Stimulated activated CD4-positive, alpha-beta T cell treated with anti-CD3 and anti-CD28 coated beads, Interleukin-1b, Interleukin-23, amount 100 ng/mL, for 24 hours (primary cell): Measurements from ENCODE around the gene PTPRT.

ENCODE experiments used
- DNase-seq, 4 experiments: peaks; one replicate each; pipeline ENCODE4 v3.0.0-alpha.2; 2020; ENCODE audit warnings: low read depth in 4 of 4, low spot score in 1 of 4

Gene PTPRT

DNA sequence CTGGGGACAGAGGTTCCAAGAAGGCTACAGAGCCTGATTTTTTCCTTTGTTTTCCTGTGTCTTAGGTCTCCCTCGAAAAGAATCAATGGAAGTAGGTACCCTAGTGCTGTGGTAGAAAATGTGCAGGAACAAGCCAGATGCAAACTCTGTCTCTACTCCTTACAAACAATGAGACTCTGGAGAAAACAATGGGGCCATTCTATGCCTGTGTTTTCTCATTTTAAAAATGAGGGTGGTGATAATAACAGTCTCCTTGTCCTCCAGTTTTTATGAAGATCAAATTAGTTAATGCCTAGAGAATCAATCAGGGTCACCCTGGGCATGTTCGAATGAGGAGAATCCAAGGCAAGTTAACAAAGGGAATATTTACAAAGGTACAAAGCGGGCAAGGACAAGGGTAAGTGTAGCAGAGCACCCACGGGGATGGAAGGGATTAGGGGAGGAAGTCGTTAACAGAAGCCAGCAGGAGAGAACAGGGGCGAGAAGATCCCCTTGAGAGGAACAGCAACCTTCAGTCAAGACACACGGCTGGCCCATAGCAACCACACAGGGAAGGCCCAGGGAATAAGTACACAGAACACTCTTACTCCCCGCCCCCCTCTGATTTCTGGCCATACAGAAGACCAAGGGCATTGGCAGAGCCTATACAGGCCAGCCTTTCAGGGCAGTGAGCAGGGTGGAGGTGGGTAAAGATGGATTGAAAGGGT is 342.8 kb downstream of the PTPRT start:
- no peak for DNase-seq

- DNase-seq = no peak
Measured at GRCh38 chr20:42844751-42845150, 345.0 kb downstream of the PTPRT start.

GRCh38 chr20:42837456-42837855 is 352.2 kb downstream of the PTPRT start:
- no peak for DNase-seq

- no peak for DNase-seq
Measured at GRCh38 chr20:42836339-42836738, 353.4 kb downstream of the PTPRT start.

- DNase-seq = no peak
Measured at GRCh38 chr20:42807876-42808275, 381.8 kb downstream of the PTPRT start.

GRCh38 chr20:42795111-42795695 is 394.5 kb downstream of the PTPRT start:
- no peak for DNase-seq

DNA sequence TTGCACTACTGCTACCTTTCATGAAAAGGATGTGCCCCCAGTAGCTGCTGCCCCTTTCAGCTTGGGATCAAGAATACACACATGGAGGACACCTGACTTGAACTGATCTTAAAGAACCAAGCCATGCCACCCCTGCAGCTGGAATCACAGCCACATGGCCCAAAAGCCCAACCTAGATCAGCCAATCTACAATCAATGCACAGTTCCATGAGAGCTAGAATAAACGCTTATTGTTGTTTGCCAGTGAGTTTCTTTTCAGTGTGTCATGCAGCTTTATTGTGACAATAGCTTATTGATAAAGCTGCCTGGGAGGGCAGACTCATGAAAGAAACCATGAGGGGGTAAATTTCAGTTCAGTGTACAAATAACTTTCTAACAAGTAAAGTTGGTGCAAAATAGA is 397.7 kb downstream of the PTPRT start:
- no peak for DNase-seq

- no peak for DNase-seq
Measured at GRCh38 chr20:42790111-42790510, 399.6 kb downstream of the PTPRT start.

GRCh38 chr20:42788707-42789106 is 401.0 kb downstream of the PTPRT start:
- DNase-seq = no peak

DNA sequence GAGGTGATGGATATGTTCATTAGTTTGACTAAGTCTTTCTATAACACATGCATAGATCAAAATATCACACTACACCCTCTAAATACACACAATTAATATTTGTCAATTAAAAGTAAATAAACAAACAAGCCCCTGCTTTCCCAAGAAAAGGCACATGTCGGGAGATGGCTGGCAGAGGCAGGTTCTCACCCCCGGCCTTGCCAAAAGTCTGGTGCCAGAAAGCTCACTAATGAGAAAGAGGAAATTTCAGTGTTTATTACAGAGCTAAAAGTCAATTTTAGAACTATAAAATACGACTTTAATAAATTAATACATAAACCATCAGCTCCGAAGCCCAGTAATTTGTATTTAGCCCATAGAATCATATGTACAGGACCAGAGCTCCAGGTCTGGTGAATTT is 404.7 kb downstream of the PTPRT start:
- DNase-seq = no peak

- no peak for DNase-seq
Measured at GRCh38 chr20:42779216-42779615, 410.5 kb downstream of the PTPRT start.

GRCh38 chr20:42775866-42776265 is 413.8 kb downstream of the PTPRT start:
- no peak for DNase-seq

- DNase-seq = no peak
Measured at GRCh38 chr20:42775037-42775436, 414.7 kb downstream of the PTPRT start.

DNA sequence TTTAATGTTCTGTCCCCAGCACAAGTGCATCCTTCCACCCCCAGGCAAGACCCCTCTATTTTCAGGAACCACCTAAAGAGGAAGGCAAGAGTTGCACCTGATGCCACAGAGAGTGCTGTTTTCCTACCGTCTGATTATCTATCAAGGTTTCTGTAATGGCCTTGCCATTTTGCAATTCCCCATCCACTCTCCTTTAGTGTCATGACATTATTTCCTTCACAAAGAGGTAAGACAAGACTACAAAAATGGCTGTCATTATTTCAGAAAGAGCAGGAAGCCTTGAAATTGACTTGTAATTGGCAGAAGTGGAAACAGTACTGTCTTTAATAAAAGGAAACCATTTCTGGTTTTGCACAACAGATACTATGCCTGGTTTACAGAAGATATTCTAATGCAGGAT is 426.7 kb downstream of the PTPRT start:
- DNase-seq = no peak

DNA sequence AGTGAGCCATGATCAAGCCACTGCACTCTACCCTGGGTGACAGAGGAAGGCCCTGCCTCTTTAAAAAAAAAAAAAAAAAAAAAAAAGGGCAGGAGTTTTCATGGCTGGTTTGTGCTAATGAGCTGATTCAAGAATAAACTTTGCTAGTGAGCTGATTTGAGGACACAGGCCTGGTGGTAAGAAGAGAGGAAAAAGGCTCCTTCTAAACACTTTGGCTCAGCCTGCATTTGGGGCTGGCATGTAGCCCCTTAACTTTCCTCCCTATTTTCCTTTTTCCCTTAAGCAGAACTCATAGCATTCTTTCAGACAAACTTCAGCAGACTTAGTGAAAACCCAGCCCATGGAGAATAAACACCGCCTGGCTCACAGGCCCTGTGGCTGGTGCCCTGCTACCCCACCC is 432.7 kb downstream of the PTPRT start:
- no peak for DNase-seq

- no peak for DNase-seq
Measured at GRCh38 chr20:42754706-42755105, 435.0 kb downstream of the PTPRT start.

- no peak for DNase-seq
Measured at GRCh38 chr20:42752620-42753019, 437.1 kb downstream of the PTPRT start.

- no peak for DNase-seq
Measured at GRCh38 chr20:42749556-42749955, 440.1 kb downstream of the PTPRT start.

DNA sequence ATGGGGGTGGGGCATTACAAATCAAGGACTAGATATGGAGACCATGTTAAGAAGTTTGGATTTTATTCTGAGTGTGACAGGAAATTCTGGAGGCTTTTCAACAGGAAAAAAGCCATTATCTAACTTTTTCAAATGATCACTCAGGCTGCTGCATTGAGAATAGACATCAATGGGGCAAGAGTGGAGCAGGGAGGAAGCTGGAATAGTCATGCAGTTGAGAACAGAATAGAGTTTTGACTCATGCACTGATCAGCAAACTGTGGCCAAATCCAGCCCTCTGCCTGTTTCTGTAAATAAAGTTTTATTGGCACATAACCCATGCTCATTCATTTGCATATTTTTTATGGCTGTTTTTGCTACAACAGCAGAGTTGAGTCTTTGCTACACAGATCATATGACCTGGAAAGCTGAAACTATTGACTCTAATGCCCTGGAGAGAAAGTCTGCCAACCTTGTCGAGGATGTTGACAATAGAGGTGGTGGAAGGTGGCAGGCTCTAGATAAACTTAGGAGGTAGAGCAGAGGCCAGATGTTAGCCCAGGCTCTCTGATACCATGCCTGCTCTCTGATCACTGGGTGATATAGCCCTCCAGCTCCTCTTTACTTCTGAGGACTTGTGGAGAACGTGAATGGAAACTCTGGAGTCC is 441.8 kb downstream of the PTPRT start:
- DNase-seq = no peak

- no peak for DNase-seq
Measured at GRCh38 chr20:42744756-42745465, 444.8 kb downstream of the PTPRT start.

GRCh38 chr20:42742926-42743325 is 446.8 kb downstream of the PTPRT start:
- DNase-seq = no peak

- no peak for DNase-seq
Measured at GRCh38 chr20:42741906-42742305, 447.8 kb downstream of the PTPRT start.
